ENCODE results near the gene RAB11FIP2.
A peak's percentile ranks its signal among the peaks of the same experiment; 100 is the strongest.

DNA sequence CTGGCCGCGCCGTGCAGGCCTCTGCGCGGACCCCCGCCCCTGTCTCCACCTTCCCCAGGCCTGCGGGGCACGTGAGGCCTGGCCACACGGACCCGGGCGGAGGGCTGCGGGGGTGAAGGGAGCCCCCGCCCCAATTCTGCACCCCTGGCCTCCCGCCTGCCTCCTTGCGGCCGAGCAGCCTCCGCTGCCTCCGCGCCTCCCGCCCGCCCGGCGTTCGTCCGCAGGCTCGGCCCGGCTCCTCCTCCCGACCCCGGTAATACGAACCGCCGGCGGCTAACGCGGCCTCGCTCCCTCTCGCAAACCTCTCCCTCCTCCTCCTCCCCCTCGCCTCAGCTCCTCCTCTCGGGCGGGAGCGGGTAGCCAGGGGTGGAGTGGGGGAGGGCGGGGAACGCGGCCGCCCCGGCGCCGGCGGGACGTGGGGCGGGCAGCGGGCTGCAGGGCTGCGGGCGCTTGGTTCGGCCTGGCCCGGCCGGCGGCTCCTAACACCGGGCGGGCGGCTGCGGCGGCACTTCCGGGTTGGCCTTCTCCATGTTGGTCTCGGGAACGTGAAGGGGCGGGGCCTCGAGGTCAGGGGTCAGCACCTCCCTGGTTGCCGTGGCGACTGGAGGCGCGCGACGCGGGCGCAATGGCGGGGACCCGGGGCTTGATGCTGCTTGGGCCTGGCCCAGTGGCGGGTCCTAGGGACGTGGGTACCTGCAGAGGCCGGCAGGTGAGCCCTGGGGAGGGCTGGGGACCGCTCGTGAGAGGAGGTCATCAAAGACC lies at the start of gene RAB11FIP2:
- TF ChIP-seq, protein P1, sequence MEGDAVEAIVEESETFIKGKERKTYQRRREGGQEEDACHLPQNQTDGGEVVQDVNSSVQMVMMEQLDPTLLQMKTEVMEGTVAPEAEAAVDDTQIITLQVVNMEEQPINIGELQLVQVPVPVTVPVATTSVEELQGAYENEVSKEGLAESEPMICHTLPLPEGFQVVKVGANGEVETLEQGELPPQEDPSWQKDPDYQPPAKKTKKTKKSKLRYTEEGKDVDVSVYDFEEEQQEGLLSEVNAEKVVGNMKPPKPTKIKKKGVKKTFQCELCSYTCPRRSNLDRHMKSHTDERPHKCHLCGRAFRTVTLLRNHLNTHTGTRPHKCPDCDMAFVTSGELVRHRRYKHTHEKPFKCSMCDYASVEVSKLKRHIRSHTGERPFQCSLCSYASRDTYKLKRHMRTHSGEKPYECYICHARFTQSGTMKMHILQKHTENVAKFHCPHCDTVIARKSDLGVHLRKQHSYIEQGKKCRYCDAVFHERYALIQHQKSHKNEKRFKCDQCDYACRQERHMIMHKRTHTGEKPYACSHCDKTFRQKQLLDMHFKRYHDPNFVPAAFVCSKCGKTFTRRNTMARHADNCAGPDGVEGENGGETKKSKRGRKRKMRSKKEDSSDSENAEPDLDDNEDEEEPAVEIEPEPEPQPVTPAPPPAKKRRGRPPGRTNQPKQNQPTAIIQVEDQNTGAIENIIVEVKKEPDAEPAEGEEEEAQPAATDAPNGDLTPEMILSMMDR (IDR thresholded peaks at IDR 0.05; ENCODE audit: low read depth, low read length, missing input control) = no peak
- TF ChIP-seq RAD21 (IDR thresholded peaks at IDR 0.05) (no peak), SP1 (IDR thresholded peaks at IDR 0.05) (no peak), EGR1 (IDR thresholded peaks at IDR 0.05; ENCODE audit: low read depth in 2 of 2) (no peak), GABPA (IDR thresholded peaks at IDR 0.05 in 1 of 2, conservative IDR thresholded peaks at IDR 0.05 in 1 of 2) (peak in 1 of 2 donors; percentile 35), MAX (IDR thresholded peaks at IDR 0.05) (no peak)
- TF ChIP-seq, protein P2, sequence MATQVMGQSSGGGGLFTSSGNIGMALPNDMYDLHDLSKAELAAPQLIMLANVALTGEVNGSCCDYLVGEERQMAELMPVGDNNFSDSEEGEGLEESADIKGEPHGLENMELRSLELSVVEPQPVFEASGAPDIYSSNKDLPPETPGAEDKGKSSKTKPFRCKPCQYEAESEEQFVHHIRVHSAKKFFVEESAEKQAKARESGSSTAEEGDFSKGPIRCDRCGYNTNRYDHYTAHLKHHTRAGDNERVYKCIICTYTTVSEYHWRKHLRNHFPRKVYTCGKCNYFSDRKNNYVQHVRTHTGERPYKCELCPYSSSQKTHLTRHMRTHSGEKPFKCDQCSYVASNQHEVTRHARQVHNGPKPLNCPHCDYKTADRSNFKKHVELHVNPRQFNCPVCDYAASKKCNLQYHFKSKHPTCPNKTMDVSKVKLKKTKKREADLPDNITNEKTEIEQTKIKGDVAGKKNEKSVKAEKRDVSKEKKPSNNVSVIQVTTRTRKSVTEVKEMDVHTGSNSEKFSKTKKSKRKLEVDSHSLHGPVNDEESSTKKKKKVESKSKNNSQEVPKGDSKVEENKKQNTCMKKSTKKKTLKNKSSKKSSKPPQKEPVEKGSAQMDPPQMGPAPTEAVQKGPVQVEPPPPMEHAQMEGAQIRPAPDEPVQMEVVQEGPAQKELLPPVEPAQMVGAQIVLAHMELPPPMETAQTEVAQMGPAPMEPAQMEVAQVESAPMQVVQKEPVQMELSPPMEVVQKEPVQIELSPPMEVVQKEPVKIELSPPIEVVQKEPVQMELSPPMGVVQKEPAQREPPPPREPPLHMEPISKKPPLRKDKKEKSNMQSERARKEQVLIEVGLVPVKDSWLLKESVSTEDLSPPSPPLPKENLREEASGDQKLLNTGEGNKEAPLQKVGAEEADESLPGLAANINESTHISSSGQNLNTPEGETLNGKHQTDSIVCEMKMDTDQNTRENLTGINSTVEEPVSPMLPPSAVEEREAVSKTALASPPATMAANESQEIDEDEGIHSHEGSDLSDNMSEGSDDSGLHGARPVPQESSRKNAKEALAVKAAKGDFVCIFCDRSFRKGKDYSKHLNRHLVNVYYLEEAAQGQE (IDR thresholded peaks at IDR 0.05) = no peak
